Activated T-helper 1 cell treated with anti-CD3 and anti-CD28 coated beads, Interleukin-2, amount 50 U/mL, for 16 hours (primary cell): ENCODE results near the gene INO80B.
"Not testable (repeated sequence)": the region's sequence is repeated elsewhere in the genome, so short reads cannot be mapped to it uniquely, and the experiment has no call there.

Experiments used
- DNase-seq, 2 donors: peaks; one replicate each; pipeline ENCODE4 v3.0.0-alpha.2; 2020; ENCODE audit warnings: low read depth in 1 of 2, low spot score in 1 of 2

The INO80B gene

DNA sequence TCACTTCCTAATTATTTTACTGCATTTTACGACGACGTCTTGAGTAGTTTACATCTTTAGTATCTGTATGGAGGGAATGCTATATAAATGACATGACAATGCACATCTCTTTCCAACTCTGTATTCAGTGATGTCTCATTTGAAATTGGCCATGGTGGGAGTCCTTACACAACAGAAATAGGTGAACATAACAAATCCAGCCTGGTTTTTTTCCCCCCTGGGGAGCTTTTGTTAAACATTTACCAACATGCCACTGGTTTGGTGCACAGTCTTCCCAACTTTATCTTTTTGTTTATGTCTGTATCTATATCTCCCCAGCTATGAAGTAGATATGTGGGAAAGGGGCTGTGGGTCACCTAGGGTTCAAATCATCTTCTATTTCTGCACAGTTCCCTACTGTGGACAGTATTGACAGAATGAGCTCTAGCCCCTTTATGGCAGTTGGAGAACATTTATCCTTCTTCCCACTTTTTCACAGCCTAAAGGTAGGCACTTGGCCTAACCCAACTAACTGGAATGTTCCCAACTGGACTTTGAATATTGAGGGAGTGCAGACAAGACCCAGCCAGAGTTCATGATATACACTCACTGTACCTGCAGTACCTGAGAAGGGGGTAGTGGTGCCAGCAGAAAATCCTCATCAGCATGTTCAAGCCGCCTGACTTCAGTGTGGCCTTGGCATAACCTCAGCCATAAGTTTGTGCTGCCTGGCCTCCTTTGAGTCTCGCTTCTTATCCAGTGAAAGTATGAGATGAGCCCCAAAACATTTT lies 7.5 kb upstream of the INO80B start:
- DNase-seq = no peak

DNA sequence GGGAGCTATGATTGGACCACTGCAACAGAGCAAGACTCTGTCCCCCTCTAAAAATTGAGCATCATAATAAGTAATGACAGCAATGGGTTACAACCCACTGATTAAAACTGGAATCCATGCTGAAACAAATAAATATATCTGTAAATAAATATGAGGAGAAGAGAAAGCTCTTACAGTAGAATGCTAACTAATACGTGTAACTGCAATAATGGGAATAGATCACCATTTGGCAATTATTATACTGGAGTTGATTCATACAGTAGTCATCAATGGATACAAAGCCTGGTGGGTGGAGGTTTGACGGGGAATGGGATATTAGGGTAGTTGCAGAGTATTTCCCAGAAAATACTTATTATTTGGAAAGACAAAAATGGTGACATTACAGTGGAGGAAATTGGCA lies 6.1 kb upstream of the INO80B start:
- DNase-seq = no peak

DNA sequence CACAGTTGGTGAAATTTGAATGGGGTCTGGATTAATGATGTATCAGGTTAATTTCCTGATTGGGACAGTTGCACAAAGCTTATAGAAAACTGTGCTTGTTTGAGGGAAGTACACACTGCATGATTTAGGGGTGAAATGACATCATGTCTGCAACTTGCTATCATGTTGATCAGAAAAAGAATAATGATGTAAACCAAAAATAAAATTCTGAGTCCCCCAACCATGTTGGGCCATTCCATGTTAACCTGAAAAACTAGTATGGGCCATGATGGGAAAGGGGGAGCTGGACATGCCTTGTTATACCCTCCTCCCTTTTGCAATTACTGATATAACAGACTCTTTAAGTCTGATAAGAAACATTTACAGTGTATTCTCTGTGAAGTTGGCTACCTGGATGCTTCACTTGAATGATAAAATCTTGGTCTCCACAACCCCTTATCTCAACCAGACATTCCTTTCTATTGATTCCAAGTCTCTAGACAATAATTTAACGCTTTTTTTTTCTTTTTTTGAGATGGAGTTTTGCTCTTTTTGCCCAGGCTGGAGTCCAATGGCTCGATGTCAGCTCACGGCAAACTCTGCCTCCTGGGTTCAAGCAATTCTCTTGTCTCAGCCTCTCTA lies 4.2 kb upstream of the INO80B start:
- no peak for DNase-seq

DNA sequence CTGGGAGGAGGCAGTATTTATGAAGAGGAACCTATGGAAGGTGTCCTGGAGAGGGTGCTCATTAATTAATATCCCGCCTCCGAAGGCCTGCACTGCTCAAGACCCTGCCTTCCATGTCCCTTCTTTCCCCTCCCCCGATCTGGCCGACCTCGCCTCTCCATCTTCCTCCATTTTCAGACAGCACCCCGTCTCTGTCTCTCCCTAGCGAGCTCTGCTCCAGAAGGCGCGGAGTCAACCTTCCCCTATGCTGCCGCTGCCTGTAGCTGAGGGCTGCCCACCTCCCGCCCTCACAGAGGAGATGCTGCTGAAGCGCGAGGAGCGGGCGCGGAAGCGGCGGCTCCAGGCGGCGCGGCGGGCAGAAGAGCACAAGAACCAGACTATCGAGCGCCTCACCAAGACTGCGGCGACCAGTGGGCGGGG lies 2.3 kb downstream of the INO80B start:
- DNase-seq = no peak

DNA sequence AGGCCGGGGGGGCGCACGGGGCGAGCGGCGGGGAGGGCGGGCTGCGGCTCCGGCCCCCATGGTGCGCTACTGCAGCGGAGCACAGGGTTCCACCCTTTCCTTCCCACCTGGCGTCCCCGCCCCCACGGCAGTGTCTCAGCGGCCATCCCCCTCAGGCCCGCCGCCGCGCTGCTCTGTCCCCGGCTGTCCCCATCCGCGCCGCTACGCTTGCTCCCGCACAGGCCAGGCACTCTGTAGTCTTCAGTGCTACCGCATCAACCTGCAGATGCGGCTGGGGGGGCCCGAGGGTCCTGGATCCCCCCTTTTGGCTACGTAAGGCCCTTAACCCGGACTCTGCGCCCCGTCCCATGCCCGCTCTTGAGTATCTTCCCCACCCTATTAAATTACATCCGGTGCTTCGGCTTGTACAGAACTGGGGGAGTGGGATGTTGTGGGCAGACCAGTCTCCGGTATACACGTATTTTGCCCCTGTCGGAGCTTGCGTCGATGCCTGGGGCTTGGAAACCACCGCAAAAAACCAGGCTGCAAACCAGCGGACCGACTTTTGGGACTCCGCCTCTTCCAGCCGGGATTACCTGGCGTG lies 2.8 kb downstream of the INO80B start:
- DNase-seq = peak; percentile 61 to 71

DNA sequence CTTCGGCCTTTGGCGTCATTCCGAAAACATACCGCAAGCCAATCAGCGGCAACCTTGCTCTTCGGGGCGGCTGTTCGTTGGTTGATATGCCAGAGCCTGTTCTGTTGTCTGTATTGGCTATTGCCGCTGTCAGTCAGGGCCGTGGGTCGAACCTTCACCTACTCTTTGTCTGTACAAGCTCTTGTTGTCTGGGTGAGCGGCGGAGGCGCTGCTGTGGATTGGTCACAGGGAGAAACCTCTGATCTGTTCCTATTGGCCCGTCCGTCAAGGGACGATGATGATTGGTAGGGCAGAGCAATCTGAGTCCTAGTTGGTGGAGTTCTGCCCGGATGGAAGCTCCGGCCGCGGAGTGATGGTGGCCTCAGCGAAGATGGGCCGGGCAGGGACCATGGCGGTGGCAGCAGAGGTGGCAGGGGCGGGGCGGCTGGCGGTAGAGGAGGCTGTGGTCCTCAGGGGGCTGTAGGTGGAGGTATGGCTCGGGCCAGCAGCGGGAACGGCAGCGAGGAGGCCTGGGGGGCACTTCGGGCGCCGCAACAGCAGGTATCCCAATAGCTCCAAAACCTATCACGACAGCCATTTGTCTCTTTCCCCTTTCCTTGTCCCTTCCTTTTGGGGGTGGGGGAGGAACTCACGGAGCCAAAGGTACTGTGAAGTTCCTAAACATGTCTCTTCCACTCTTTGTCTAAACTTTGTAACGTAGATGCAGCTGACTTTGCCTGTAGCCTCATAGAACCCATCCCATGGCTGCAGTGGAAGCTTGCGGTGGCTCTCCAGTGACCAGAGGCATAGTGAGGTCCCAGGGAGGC lies 3.4 kb downstream of the INO80B start, which contains the start of gene WBP1:
Gene WBP1, plus strand, starts transcription at position 307 of the 806 bp plus-strand sequence. Its CDS starts 165 bp downstream, at position 472.
- peak; percentile 96 to 97 for DNase-seq

DNA sequence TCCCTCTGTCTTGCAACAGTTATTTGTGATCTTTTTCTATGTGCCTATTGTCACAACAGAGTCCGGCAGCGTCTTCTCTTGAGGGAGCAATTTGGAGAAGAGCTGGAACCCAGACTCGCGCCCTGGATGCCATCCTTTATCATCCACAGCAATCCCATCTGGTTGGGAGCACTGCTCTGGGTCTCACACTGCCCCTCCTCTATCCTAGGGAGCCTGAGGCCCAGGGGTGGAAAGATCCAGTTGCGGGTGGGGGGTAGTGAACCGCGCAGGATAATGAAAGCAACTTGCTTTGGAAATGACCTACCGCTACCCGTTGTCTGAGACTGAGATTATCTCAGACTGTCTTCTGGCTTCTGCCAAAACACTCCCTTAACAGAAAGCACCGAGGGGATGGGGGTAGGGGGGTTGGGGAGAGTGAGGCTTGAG lies 4.1 kb downstream of the INO80B start:
- DNase-seq = no peak

DNA sequence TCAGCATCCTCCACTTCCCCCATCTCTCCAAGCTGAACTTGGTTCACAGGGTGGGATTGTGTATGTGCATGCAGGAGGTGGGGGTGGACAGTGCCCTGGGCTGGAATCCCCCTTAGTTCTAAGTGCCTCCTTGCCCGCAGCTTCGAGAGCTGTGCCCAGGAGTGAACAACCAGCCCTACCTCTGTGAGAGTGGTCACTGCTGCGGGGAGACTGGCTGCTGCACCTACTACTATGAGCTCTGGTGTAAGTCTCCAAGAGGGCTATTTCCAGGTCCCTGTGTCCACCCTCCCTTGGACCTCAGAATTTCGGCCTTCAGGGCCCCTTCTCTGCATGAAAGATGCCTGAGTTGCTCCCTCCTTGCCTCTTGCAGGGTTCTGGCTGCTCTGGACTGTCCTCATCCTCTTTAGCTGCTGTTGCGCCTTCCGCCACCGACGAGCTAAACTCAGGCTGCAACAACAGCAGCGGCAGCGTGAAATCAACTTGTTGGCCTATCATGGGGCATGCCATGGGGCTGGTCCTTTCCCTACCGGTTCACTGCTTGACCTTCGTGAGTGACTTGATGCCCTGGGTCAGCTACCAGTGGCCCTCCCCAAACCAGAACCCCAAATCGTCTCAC lies 4.7 kb downstream of the INO80B start:
- not testable (repeated sequence) for DNase-seq

DNA sequence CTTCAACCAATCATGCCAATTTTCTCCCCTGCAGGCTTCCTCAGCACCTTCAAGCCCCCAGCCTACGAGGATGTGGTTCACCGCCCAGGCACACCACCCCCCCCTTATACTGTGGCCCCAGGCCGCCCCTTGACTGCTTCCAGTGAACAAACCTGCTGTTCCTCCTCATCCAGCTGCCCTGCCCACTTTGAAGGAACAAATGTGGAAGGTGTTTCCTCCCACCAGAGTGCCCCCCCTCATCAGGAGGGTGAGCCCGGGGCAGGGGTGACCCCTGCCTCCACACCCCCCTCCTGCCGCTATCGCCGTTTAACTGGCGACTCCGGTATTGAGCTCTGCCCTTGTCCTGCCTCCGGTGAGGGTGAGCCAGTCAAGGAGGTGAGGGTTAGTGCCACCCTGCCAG lies 5.3 kb downstream of the INO80B start:
- DNase-seq = not testable (repeated sequence)

DNA sequence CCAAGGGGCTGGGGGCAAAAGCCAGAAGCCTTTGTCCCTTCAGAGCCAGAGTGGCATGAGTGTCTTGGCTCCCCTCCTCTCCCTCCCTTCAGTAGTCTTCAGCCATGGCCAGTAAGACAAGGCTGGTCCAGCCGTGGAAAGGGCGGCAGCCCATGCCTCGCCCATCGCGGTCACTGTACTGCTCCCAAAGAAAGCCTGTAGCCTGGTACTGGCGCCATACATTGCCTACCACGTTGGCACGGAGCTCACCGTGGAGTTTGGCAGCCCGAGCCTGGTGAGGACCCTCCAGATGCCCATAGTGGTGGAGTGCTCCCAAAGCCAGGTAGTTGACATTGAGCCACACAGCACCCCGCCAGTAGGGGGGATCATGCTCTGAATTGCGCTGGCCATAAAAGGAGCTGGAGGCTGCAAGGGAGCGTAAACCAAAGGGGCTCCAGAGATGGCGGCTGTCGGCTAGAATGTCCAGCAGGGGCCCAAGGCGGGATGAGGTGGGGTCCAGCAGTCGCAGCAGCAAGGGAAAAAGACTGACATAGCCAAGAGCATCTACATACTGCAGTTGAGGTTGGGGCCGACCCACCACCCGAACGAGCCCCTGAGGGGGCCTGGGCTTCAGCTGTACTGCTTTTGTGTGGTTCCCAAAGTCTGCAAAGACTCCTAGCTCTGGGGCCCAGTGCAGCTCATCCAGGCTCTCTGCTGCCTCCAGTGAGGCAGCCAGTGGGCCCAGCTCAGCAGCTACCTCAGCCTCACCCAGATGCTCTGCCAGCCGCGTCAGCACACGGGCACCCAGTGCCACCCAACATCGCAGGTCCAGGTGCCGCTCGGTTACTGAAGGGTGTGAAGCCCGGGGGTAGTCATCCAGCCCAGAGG lies 6.5 kb downstream of the INO80B start:
- no peak for DNase-seq

DNA sequence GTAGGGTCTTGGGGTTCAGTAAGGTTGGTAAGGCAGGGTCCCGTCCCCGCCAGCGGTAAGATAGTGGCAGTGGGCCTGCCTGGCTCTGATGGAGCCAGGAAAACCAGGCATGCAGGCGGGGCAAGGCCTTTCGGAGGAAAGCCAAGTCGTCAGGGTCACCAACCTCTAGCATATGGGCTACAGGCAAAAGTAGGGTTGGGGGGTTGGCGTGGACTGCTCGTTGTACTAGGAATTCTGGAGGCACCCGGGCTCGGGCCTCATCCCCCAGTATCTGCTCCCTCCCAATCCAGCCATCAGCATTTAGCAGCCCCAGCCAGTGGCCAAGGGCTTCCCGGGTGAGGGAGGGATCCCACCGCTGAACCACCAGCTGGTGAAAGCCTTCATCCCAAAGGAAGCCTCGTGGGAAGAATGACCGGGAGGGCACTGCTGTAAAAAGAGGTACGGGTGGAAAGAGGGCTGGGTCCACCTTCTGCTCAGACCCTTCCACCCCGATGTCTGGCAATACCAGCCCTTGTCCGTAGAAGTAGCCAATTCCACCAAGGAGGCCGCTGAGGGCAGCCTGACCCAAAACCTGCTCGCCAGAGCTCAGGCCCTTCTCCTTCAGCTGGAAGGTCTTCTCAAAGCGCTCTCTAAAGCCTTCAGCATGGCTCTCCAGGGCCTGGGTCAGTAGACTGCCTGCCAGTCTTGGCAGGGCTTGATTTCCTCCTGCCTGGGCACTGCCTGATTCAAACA lies 7.3 kb downstream of the INO80B start:
- no peak for DNase-seq

DNA sequence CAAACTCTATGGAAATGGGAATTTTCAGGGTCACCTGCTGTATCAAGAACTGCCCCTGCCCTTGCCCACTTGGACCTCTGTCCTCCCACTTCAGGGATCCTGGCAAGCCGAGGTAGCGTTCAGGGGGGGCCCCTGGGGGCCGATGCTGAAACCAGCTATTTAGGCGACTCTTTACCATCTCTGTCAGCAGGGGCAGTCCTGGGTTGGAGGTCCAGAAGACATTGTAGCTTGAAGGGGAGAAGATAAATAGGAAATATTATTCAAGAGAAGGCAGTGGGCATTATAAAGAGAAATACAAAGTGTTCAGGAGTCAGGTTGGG lies 7.9 kb downstream of the INO80B start:
- DNase-seq = no peak

DNA sequence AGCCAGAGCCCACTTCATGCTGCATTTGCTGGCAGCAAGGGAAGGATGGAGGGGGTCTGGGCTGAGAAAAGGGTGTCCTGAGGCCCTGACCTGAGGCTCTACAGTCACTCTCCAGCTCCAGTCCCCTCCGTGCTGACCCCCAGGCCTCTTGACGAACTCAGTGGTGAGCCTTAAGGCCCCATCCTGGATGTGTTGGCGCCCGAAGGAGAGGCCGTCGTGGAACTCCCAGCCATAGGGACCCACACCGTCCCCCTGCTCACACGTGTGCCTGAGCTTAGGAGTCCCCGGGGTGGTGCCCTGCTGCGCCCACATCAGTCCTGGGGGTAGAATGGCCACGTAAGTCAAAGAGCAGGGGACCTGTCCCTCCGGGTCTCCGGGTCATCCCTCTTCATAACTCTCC lies 9.5 kb downstream of the INO80B start:
- no peak for DNase-seq

DNA sequence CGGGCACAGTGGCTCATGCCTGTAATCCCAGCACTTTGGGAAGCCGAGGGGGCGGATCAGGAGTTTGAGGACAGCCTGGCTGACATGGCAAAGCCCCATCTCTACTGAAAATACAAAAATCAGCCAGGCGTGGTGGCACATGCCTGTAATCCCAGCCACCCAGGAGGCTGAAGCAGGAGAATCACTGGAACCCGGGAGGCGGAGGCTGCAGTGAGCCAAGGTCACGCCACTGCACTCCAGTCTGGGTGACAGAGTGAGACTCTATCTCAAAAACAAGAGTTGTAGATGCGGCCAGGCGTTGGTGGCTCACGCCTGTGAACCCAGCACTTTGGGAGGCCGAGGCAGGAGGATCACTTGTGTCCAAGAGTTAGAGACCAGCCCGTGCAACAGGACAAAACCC lies 15.9 kb downstream of the INO80B start:
- DNase-seq = not testable (repeated sequence)

DNA sequence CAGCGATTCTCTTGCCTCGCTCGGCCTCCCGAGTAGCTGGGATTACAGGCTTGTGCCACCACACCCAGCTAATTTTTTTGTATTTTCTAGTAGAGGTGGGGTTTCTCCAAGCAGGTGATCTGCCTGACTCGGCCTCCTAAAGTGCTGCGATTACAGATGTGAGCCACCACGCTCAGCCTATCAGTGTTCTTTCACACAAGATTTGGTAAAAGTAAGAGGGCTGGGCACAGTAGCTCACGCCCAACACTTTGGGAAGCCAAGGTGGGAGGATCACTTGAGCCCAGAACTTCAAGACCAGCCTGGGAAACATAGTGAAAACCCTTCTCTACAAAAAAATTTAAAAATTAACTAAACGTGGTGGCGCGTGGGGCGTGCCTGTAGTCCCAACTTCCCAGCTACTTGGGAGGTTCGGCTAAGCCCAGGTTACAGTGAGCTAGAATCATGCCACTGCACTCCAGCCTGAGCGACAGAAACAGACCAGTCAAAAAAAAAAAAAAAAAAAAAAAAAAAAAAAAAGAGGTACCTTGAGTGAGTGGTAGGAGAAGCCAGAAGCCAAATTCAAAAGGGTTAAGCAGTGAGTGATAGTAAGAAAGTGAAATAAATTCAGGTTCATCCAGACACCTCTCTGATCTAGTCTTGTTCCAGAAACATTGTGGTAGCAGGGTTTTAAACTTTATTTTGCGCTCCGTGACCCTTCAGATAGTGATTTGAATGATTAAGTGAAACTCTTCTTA lies 16.6 kb downstream of the INO80B start:
- no peak for DNase-seq

DNA sequence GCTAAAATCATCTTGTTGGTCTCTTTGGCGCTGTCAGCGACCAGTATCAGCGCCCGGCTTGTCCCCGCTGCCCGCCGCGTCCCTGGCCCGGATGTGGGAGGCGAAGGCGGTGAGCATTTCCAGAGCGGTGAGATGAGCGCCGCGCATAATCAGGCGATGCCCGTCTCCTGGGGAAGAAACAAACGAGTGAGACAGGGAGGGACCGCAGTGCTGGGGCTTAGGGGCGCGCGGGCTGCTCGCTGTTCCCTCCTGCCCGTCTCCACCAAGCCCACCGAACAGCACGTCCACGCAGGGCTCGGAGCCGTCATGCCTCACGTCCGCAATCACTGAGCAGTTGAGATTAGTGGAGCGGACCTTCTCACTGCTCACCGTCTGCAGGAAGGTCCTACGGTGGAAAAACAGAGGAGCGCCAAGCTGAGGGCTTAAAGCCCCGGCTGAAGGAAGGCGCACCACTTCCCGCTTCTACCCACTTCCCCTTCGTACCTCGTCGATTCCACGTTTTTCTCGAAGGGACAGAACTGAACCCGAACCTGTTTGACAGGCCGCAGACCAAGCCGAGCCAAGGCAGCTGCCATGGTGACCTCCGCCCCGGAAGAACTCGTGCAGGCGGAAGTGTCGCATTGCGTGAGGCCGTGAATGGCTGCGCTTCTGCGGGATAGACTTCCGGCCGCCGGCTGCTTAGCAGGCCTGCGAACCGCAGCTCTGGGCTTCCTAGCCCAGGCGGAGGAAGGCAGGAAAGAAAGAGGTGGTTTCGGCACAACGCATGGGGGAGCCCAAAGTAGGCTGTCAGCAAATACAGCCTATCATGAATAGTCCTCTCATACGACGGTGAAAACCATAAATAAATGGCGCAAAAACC lies 17.4 kb downstream of the INO80B start, which contains the start of gene MRPL53:
Gene MRPL53, minus strand, starts transcription at position 595 of the 859 bp plus-strand sequence. Its CDS starts 20 bp downstream, at position 575.
- DNase-seq = peak; percentile 93 to 96

DNA sequence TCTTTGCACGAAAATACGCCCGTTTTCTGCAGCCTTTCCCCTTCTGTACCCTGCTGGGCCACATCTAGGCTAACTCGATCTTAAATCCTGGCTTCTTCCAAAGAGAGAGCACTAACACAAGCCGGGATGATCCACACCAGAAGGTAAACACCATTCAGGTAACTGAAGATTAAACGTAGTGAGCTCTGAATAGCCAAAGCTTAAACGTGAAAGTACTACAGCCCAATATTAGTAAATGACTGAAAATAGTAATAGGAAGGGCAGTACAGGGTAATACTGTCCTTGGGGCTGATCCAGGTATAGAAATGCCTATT lies 18.0 kb downstream of the INO80B start:
- DNase-seq = no peak

DNA sequence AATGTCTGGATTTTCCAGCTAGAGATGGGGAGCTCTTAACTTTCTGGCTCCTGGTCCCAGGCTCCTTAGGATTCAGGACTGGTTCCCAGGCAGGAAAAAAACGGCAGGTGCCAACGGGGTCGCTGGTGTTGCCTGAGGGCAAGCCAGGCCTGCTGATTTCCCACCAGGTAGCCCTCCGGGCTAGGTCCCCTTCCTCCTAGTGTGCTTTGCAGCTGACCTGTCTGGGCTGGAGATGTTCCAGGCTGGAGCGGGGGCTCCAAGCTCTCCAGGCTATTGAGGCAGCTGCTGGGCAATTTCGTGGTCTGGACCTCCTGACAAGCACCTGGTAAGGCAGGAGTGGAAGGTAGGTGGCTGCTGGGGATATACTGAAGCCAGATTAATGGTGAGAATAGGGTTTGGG lies 19.6 kb downstream of the INO80B start:
- DNase-seq = no peak
